Upper lobe of left lung (tissue), 4 donors: ENCODE data around the gene HEXA.

Source experiments
- EP300 ChIP-seq, 4 donors: sonication (generic); formaldehyde crosslinking; IDR thresholded peaks; one replicate each; pipeline ENCODE4 v1.5.1; 2017; ENCODE audit warnings: antibody characterized with exemption in 4 of 4, control low read depth in 2 of 4
- TF ChIP-seq, protein P1 (sequence below), 6 experiments: fragments of 450-650 bp in 4 of 6; fragments of 200-600 bp in 2 of 6; sonication (generic) in 2 of 6; IDR thresholded peaks; one replicate each; pipeline ENCODE4 v1.5.1; 2016 to 2019; ENCODE audit warnings: antibody characterized with exemption in 6 of 6

DNA sequence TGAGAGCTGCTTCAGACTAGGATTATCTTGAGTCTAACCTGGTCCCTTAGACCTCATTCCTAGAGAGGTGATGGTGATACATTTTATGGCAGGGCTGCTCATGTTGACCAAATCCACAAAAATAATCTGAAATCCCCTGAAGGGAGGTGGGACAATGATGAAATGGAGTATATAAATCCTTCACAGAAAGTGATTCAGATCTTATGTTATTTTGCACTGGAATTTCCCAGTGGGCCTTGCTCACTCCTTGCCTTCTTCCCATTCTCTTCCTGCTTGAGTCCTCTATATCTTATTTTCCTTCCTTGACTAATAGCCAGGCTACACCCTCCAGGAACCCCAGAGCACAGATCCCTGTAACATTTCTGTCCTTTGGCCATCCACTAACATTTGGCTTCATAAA lies 11.9 kb upstream of the HEXA start:
- TF ChIP-seq EP300 (IDR thresholded peaks at IDR 0.05), result no peak
- TF ChIP-seq, protein P1, sequence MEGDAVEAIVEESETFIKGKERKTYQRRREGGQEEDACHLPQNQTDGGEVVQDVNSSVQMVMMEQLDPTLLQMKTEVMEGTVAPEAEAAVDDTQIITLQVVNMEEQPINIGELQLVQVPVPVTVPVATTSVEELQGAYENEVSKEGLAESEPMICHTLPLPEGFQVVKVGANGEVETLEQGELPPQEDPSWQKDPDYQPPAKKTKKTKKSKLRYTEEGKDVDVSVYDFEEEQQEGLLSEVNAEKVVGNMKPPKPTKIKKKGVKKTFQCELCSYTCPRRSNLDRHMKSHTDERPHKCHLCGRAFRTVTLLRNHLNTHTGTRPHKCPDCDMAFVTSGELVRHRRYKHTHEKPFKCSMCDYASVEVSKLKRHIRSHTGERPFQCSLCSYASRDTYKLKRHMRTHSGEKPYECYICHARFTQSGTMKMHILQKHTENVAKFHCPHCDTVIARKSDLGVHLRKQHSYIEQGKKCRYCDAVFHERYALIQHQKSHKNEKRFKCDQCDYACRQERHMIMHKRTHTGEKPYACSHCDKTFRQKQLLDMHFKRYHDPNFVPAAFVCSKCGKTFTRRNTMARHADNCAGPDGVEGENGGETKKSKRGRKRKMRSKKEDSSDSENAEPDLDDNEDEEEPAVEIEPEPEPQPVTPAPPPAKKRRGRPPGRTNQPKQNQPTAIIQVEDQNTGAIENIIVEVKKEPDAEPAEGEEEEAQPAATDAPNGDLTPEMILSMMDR (IDR thresholded peaks at IDR 0.05), result no peak
